OCI-LY1 (cell line): ENCODE measurements around the gene MAPRE3.

ENCODE experiments used
- H2AFZ ChIP-seq: fragments of 200-600 bp; sonication (generic), shearing (Covaris generic); 2 replicates; pipeline ENCODE4 v1.6.0; 2014; ENCODE audit warnings: antibody characterized with exemption, mild to moderate bottlenecking, low read length
- H3F3A ChIP-seq: fragments of 200-600 bp; sonication (generic), shearing (Covaris generic); 2 replicates; pipeline ENCODE4 v1.6.0; 2014; ENCODE audit warnings: mild to moderate bottlenecking, antibody characterized with exemption, low read length, moderate library complexity; ENCODE audit not compliant: insufficient read depth
- H3K27ac ChIP-seq: fragments of 200-600 bp; sonication (generic); 2 replicates; pipeline ENCODE4 v1.5.1; 2014; ENCODE audit warnings: low read length, mixed run types, mild to moderate bottlenecking, low read depth; ENCODE audit not compliant: poor library complexity, severe bottlenecking
- H3K27me3 ChIP-seq: fragments of 200-600 bp; sonication (generic); 2 replicates; pipeline ENCODE4 v1.6.0; 2014; ENCODE audit warnings: antibody characterized with exemption, mild to moderate bottlenecking, low read length, moderate library complexity; ENCODE audit not compliant: insufficient read depth
- H3K36me3 ChIP-seq: fragments of 200-600 bp; sonication (generic); 2 replicates; pipeline ENCODE4 v1.6.1; 2014; ENCODE audit warnings: mild to moderate bottlenecking, antibody characterized with exemption, low read length, moderate library complexity, mixed read lengths; ENCODE audit not compliant: insufficient read depth
- H3K4me1 ChIP-seq: fragments of 200-600 bp; sonication (generic); 2 replicates; pipeline ENCODE4 v1.5.1; 2014; ENCODE audit warnings: mild to moderate bottlenecking, low read length, moderate library complexity; ENCODE audit not compliant: insufficient read depth, severe bottlenecking
- H3K4me2 ChIP-seq: fragments of 200-600 bp; sonication (generic), shearing (Covaris generic); 2 replicates; pipeline ENCODE4 v1.6.1; 2014; ENCODE audit warnings: low read length
- H3K4me3 ChIP-seq: fragments of 200-600 bp; sonication (generic); 2 replicates; pipeline ENCODE4 v1.5.1; 2014; ENCODE audit warnings: low read length, low read depth, mild to moderate bottlenecking, mixed read lengths; ENCODE audit not compliant: poor library complexity, severe bottlenecking
- H3K79me2 ChIP-seq: fragments of 200-600 bp; shearing (Covaris generic); 2 replicates; pipeline ENCODE4 v1.6.1; 2016; ENCODE audit warnings: mixed run types, low read length, mixed read lengths; ENCODE audit not compliant: insufficient read depth
- H3K9ac ChIP-seq: fragments of 200-600 bp; sonication (generic), shearing (Covaris generic); 2 replicates; pipeline ENCODE4 v1.6.1; 2014; ENCODE audit warnings: mild to moderate bottlenecking, low read length, mixed read lengths
- H3K9me2 ChIP-seq: fragments of 200-600 bp; sonication (generic), shearing (Covaris generic); 2 replicates; pipeline ENCODE4 v1.6.1; 2014; ENCODE audit warnings: low read depth, mild to moderate bottlenecking, low read length, mixed read lengths
- H3K9me3 ChIP-seq: fragments of 200-600 bp; shearing (Covaris generic); 2 replicates; pipeline ENCODE4 v1.6.1; 2014; ENCODE audit warnings: low read length, mixed read lengths
- H4K20me1 ChIP-seq: fragments of 200-600 bp; sonication (generic), shearing (Covaris generic); 2 replicates; pipeline ENCODE4 v1.6.0; 2016; ENCODE audit warnings: mild to moderate bottlenecking, low read length; ENCODE audit not compliant: insufficient read depth
- EZH2 ChIP-seq: fragments of 200-600 bp; sonication (generic), shearing (Covaris generic); IDR thresholded peaks from 2 replicates; pipeline ENCODE4 v1.8.0; 2017; ENCODE audit warnings: borderline replicate concordance, mixed run types, mild to moderate bottlenecking, antibody characterized with exemption, low read length, moderate library complexity, mixed read lengths
- TF ChIP-seq, protein P1 (sequence below): fragments of 200-600 bp; sonication (generic), shearing (Covaris generic); IDR thresholded peaks from 2 replicates; pipeline ENCODE4 v1.5.1; 2017; ENCODE audit warnings: mild to moderate bottlenecking, antibody characterized with exemption, low read length, moderate library complexity, mixed read lengths

Gene MAPRE3

DNA sequence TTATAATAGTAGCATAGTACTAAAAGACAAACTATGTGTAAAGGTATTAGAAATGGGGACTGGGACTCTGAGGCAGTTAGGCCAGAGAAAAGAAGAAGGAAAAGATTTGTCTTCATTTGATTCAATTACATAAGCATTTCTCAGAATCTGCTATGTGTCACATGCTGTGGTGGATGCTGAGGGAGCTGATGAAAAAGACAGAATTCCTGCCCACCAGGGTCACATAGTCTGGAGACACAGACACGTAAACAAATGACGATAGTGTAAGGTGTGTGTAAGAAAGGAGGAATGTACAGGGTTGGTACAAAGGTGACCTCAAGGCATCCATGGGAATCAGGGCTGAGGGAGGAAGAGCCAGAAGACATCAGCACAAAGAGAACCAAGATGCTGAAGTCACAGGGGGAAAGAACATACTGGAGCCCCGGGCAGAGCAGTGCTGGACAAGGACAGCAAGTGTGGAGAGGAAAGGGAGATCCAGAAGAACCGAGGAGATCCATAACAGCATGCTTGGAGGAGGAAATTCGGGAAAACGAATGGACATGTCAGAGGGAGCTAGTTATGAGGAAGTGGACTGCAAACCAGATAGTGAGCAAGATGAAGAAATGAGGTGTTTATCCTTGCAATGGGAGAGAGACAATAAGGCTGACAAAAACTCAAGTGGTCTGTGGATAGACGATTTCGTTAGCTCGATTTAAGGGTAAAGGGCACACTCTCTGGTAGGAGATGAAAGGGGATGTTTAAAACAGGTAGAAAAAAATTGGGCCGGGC is 1.2 kb upstream of the MAPRE3 start:
- no peaks in the 10 kb centered on the region for H4K20me1 ChIP-seq
- no peak for TF ChIP-seq EZH2
- TF ChIP-seq, protein P1, sequence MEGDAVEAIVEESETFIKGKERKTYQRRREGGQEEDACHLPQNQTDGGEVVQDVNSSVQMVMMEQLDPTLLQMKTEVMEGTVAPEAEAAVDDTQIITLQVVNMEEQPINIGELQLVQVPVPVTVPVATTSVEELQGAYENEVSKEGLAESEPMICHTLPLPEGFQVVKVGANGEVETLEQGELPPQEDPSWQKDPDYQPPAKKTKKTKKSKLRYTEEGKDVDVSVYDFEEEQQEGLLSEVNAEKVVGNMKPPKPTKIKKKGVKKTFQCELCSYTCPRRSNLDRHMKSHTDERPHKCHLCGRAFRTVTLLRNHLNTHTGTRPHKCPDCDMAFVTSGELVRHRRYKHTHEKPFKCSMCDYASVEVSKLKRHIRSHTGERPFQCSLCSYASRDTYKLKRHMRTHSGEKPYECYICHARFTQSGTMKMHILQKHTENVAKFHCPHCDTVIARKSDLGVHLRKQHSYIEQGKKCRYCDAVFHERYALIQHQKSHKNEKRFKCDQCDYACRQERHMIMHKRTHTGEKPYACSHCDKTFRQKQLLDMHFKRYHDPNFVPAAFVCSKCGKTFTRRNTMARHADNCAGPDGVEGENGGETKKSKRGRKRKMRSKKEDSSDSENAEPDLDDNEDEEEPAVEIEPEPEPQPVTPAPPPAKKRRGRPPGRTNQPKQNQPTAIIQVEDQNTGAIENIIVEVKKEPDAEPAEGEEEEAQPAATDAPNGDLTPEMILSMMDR: no peak
- H3K9me2 ChIP-seq: no peaks in the 10 kb centered on the region
- H3K9ac ChIP-seq: no peak overlapping the region
- H3K9me3 ChIP-seq: no peaks in the 10 kb centered on the region
- H3F3A ChIP-seq: no peaks in the 10 kb centered on the region
- H3K27me3 ChIP-seq: peaks cover 4% of the 10 kb centered on the region
- no peak overlapping the region for H3K4me2 ChIP-seq
- H3K27ac ChIP-seq: no peak overlapping the region
- H3K79me2 ChIP-seq: no peaks in the 10 kb centered on the region
- H3K36me3 ChIP-seq: no peaks in the 10 kb centered on the region
- H3K4me1 ChIP-seq: peaks cover 9% of the 10 kb centered on the region
- H3K4me3 ChIP-seq: no peak overlapping the region
- H2AFZ ChIP-seq: no peak overlapping the region

DNA sequence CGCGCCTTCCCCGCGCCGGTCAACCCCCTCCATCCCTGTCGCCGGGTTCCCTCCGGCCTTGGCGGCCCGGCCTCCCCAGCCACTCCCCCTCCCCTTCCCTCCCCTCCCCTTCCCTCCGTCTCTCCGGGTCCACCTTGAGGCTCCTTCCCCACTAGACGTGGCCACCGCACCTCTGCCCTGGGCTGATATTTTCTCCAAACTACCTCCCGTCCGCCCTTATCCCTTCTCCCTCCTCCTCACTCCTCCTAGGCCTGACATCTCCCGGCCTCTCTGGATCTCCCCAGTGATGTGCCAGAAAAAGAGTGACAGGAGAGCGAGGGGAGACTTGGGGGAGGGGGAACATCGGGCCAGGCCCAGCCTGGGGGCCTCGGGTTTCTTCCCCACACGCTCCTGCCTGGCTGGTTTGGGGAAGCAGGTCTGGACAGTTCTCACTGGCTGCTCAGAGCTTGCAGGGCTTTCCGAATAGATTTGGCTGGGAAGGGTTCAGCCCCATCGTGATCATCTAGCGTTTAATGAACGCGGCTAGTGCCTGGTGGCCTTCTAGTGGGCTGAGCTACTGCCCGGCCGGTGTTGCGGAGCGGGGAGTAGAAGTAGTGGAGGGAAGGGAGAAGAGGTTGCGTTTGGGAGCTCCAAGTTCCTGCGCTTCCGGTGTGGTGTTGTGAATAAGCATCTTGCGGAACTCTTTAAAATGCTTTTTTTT is 641 bp downstream of the MAPRE3 start:
- Histone ChIP-seq H3K4me3 (peak overlapping the region; percentile 62), H3K9ac (peak overlapping the region; percentile 38; the same call in 1 of the 2 replicates), H2AFZ (no peak overlapping the region), H3F3A (no peaks in the 10 kb centered on the region), H3K4me1 (peaks cover 9% of the 10 kb centered on the region), H3K27me3 (peaks cover 4% of the 10 kb centered on the region), H3K4me2 (peak overlapping the region; percentile 73), H3K79me2 (no peaks in the 10 kb centered on the region), H3K36me3 (no peaks in the 10 kb centered on the region), H4K20me1 (no peaks in the 10 kb centered on the region), H3K9me2 (no peaks in the 10 kb centered on the region), H3K9me3 (no peaks in the 10 kb centered on the region), H3K27ac (no peak overlapping the region)
- TF ChIP-seq, protein P1: no peak
- no peak for TF ChIP-seq EZH2

DNA sequence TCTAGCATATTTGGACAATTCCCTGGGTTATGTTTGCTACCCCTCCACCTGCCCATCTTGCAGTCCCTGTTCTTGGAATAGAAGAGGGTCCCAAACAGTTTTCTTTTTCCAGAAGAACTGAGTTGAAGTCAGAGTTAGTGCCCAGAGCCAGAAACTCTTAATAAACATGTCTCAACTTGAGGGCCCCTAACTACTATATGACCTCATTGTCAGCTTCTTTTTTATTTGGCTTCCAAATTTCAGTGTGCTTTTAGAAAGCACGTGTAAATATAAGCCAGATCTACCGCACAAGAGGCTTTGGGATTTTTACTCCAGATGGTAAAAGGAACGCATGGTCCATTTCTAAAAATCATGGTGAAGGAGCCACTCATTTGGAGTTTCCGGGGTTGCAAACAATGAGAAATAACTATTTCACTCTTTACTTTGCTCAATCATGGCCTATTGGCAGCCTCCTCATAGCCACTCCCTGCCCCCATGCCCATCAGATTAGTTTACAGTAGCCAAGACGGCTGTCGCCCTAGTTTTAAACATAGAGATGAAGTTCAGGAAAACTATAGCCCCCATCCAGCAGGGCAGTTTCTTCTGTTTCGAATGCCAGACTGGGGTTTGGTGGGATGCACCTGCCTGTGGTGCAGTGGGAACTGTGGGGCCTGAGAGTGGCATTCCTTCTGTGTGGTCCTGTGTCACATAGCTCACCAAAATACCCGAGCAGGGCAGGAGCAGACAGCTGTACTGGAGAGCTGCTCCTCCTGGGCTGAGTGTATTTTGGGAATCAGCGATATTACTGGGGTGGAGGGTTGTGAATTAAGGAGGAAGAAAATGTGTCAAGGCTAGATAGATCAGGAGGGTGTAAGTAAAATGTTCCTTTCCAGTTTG is 1.7 kb downstream of the MAPRE3 start:
- Histone ChIP-seq H3K9ac (no peak overlapping the region), H3K79me2 (no peaks in the 10 kb centered on the region), H3K27me3 (peaks cover 4% of the 10 kb centered on the region), H3K9me3 (no peaks in the 10 kb centered on the region), H4K20me1 (no peaks in the 10 kb centered on the region), H3K9me2 (no peaks in the 10 kb centered on the region), H3K36me3 (no peaks in the 10 kb centered on the region), H3K27ac (no peak overlapping the region), H3K4me2 (no peak overlapping the region), H2AFZ (no peak overlapping the region), H3K4me3 (no peak overlapping the region), H3F3A (no peaks in the 10 kb centered on the region), H3K4me1 (peaks cover 9% of the 10 kb centered on the region)
- TF ChIP-seq, protein P1: no peak
- no peak for TF ChIP-seq EZH2
